HG02623 (cell line): Measurements from ENCODE around the gene ARPC1B.
"Not testable (repeated sequence)": the region's sequence is repeated elsewhere in the genome, so short reads cannot be mapped to it uniquely, and the experiment has no call there.

Experiments used
- ATAC-seq: cut with Tn5 transposase; IDR thresholded peaks from one replicate; pipeline ENCODE4 v1.9.1; 2021; ENCODE audit warnings: moderate library complexity; ENCODE audit not compliant: unreplicated experiment

The ARPC1B gene

DNA sequence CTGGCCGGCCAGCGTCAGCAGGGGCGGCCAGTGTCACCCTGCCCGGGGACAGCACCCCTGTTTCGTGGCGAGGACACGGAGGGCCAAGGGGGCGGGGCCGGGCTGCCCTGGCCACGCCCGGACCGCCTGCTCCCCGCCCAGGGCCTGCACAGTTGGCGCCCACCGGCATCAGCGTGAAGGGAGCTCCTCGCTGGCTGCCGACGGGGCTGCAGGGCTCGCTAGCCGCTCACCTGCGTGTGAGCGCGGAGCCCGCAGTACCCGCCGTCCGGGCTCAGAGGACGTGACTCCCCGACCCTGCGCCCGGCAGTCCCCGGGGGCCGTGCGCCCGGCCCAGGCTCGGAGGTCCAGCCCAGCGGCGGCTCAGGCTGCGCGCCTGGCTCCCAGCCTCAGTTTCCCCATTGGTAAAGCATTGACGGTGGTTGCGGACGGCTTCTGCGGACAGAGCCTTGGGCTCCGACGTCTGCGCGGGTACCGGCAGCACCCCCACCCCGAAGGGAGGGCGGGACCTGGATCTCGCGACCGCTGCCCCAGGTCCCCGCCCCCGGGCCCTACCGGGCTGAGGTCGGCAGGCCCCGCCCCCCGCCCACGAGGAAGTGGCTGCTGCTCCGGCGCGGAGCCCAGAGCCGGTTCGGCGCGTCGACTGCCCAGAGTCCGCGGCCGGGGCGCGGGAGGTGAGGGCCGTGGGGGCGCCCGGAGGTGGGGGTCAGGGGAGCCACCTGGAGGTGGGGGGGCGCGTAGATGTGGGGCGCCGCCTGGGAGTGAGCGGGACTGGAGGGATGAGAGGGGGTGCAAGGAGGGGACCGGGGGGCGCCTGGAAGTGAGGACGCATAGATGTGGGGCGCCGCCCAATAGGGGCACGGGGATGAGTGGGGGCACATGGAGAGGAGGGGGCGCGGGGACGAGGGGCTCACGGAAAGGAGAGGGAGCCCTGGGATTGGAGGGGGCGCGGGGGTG is at the start of gene ARPC1B:
Gene ARPC1B, plus strand, starts transcription at position 620 of the 954 bp plus-strand sequence. CDS start 10,985 bp downstream, outside the sequence.
- peak; percentile 57 for ATAC-seq

DNA sequence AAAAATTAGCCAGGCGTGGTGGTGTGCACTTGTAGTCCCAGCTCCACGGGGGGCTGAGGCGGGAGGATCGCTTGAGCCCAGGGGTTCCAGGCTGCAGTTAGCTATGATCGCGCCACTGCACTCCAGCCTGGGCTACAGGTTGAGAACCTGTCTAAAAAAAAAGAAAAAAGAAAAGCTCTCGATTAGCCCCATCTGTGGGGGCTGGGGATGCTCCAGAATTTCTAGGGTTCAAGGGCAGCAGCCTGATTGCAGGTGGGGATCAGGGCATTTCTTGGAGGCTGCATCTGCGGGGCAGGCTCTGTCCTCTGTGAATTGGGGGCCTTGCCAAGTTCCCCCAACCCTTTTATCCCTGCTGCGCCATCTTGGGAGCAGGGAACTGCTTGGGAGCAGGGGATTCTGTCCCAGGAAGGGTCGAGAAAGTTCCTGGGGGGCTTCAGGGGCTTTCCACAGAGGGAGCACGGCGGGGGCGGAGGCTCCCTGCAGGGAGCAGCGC is 49.5 kb upstream of the ARPC1B start:
- ATAC-seq = no peak

DNA sequence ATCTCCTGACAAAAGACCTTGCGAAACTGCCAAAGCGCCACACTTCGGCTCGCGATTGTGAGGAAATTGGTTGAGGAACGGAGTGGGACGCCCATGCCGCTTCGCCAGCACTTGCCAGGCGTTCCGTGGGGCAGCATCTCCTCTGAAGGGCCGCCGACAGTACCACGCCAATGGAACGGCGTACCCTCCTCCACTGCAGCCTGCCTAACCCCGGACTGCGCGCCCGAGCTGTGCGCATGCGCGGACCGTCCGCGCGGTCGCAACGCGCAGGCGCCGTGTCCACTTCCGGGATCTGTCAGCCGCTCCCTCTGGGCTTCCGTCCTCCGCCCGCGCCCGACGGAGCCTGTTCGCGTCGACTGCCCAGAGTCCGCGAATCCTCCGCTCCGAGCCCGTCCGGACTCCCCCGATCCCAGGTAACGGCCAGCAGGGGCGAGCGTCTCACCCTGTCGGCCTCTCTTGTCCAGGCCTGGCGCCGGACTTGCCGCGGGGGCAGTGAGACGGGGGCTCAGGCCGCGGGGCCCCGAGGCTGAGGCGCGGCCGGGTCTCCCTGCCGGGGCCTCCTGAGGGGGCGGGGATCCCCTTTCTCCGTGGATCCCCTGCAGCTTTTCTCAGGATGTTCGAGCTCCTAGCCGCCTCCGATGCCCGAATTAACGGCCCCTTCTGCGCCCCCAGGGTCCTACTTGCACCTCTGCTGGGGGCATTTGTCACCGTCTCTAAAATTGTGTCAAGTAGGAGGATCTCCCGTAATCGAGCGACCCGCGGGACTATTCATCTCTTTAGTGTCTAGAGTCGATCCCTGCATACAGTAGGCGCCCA is 48.7 kb upstream of the ARPC1B start, which contains the start of gene ARPC1A:
Gene ARPC1A, plus strand, starts transcription at position 307 of the 816 bp plus-strand sequence. CDS start 7,456 bp downstream, outside the sequence.
- peak; percentile 91 for ATAC-seq

DNA sequence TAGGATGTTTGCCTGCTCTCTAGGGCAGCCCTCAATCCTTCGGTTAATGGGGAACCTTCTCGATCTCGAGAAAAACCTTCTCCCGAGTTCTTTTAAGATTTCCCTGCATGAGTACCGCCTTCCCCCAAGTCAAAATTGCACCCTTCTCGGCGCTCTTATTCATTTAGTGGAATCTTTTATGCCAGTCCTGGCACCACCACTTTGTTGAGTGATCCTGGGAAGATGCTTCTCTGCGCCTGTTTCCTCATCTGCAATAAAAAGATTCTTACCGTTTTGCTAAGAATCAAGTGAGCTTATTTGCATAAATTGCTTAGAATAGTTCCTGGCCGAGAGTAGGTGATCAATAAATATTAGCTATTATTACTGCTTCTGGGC is 48.1 kb upstream of the ARPC1B start:
- ATAC-seq = no peak

DNA sequence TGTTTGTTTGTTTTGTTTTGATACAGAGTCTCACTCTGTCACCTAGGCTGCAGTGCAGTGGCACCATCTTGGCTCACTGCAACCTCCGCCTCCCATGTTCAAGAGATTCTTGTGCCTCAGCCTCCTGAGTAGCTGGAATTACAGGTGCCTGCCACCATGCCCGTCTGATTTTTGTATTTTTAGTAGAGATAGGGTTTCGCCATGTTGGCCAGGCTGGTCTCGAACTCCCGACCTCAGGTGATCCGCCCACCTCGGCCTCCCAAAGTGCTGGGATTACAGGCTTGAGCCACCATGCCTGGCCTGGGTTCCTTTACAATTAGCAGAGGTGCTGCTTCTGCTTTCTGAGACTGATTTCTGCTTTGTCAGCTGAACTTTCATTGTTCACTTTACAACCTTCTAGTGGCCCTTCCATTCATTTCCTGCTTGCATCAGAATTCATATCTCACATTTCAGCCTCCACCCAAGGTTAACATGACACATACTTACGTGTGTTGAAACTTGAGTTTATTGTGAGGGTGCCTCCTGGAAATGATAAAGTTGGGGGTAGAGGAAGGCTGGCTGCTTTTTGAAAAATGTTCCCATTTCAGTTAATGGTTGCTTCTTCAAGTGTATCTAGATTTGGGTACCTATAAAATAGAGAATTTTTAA is 44.1 kb upstream of the ARPC1B start:
- ATAC-seq = not testable (repeated sequence)

DNA sequence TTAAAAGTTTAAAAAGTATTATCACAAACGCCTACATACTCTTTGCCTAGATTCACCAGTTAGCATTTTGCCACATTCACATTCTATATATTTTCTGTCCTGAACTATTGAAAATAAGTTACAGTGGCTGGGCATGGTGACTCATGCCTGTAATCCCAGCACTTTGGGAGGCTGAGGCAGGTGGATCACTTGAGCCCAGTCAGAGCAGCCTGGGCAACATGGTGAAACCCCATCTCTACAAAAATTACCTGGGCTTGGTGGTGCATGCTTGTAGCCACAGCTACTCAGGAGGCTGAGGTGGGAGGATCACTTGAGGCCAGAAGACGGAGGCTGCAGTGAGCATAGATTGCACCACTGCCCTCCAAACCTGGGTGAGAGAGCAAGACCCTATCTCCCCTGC is 43.5 kb upstream of the ARPC1B start:
- no peak for ATAC-seq

DNA sequence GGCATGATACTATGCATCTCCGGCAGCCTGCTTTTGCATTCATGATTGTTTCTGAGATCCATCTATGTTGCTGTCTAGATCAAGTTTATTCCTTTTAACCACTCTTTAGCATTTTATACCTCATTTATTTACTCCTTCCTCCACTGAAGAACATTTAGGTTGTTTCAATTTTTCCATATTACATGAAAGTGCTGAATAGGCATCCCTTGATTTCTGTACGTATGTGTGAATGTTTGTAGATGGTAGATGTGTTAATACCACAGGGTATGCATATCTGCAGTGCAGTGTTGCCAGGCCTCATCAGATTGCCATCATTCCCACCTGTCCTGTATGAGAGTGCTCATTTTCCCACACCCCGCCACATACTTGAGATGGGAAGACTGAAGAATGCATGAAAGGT is 34.9 kb upstream of the ARPC1B start:
- ATAC-seq = no peak

DNA sequence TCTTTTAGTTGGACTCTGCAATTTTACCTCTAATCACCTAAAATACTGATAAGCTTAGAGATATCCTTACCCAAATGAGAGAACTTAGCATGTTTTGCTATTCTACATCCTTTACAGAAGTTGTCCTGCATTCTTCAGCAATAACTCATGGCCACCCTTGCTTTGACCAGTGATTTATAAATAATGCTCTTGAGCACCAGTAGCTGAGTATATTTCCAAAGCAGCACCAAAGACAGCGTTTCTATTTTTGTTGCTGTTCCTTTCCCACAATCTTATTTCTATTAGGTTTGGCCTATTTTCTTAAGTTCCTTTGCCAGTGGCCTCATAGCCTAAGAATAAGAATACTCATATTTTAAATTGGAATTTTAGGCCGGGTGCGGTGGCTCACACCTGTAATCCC is 33.9 kb upstream of the ARPC1B start:
- ATAC-seq = no peak

DNA sequence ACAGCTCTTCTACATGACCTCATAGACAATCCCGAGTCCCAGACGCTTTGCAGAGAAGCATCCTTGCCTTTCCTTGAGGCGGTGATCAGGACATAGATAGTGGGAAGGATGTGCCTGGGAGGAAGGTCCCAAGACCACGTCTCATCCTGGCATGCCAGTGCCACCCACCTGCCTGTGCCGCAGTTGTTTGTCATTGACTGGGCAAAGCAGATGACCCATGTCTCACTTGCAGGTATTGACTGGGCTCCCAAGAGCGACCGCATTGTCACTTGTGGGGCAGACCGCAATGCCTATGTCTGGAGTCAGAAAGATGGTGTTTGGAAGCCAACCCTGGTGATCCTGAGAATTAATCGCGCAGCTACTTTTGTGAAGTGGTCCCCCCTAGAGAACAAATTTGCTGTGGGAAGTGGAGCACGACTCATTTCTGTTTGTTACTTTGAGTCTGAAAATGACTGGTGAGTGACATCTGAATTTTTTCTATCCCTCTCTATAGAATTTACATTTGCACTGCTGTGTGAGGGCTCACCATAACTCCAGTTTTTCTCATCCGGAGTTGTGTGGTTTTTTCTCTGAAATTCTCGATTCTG is 30.4 kb upstream of the ARPC1B start:
- no peak for ATAC-seq

DNA sequence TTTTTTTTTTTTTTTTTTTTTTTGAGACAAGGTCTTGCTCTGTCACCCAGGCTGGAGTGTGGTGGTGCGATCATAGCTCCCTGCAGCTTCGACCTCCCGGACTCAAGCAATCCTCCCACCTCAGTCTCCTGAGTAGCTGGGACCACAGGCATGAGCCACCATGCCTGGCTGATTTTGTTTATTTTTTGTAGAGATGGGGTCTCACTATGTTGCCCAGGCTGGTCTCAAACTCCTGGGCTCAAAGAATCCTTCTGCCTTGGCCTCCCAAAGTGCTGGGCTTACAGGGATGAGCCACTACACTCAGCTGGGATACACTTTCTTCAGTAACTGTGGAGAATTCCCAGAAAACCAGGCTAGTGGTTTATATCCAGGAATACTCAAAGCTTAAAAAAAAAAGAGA is 23.9 kb upstream of the ARPC1B start:
- not testable (repeated sequence) for ATAC-seq

DNA sequence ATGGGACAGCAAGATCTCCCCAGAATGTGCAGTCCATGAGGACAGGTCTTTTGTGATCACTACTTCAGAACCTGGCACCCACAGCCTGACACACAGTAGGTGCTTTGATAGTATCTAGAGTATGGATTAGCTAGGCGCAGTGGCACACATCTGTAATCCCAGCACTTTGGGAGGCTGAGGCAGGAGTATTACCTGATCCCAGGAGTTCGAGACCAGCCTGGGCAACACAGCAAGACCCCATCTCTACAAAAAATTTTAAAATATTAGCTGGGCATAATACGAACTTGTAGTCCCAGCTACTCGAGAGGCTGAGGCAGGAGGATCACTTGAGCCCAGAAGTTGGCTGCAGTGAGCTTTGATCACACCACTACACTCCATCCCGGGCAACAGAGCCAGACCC is 22.3 kb upstream of the ARPC1B start:
- ATAC-seq = no peak

DNA sequence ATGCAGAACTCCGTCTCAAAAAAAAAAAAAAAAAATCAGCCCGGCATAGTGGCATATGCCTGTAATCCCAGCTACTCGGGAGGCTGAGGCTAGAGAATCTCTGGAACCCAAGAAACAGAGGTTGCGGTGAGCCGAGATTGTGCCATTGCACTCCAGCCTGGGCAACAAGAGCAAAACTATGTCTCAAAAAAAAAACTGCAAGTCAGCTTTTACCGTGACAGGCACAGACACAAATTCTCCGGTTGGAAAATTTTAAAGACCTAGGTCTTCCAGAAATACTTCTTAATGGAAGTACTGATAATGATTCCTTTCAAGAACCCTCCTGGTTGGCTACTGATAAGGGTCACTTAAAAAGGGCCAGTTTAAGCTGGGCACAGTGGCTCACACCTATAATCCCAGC is 19.4 kb upstream of the ARPC1B start:
- ATAC-seq = no peak

DNA sequence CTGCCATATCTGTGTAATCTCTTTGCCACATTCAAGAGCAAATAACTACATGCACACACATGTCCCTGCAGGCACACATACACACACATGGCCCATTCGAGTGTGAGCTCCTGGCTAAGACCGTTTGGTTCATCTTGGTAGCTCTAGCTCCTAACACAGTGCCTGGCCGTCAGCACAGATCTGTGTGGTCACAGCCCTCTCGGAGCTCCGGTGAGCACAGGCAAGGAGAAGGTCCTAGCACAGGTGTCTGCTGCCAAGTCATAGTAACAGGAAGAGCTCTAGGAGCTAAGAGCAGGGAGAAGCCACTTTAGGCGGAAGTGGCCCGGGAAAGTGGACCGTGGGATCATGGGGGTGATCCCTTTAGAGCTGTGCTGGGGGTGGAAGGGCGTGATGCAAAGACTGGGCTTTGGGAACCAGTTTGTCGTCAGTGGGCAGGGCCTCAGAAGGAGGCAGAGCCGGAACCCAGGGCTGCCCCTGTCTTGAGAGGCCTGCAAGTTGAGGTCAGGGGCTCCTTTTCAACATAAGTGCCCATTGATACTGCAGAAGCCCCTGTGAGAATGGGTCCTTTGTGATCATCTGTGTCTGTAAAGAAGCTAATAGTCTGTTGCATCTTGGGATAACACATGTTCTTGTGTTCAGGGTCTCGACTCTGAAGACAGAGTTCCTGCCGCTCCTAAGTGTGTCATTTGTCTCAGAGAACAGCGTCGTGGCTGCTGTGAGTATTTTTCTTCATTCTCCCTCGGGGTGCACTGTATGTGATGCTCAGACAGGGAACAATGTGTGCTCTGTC is 16.6 kb upstream of the ARPC1B start:
- ATAC-seq = no peak

DNA sequence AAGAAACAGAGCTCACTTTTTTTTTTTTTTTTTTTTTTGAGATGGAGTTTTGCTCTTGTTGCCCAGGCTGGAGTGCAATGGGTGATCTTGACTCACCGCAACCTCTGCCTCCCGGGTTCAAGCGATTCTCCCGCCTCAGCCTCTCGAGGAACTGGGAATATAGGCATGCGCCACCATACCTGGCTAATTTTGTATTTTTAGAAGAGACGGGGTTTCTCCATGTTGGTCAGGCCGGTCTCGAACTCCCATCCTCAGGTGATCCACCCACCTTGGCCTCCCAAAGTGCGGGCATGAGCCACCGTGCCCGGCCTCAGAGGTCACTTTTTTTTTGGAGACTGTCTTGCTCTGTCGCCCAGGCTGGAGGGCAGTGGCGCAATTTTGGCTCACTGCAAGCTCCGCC is 16.0 kb upstream of the ARPC1B start:
- not testable (repeated sequence) for ATAC-seq

DNA sequence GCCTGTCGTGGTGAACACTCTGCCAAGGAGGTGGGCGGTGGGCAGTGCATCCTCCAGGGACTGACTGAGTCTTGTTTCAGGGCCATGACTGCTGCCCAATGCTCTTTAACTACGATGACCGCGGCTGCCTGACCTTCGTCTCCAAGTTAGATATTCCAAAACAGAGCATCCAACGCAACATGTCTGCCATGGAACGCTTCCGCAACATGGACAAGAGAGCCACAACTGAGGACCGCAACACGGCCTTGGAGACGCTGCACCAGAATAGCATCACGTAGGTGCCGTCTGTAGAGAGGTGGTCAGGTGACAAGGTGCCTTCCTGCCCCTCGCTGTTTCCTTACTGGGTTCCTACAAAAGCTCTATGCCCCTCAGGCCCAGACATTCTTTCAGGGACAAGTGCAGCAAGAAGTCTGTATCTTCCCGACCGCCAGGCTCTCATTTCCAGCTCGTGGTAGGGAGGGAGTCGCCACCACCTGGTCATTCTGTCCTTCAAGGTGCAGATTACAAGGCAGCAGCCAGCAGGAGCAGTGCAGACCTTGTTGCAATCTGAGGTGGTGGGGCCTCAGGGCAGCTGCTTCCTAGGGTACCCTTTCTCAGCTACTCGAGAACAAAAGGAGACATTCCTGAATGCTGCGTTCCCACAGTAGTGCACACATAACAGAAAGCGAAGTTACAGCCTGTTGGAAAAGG is 14.9 kb upstream of the ARPC1B start:
- ATAC-seq = no peak

DNA sequence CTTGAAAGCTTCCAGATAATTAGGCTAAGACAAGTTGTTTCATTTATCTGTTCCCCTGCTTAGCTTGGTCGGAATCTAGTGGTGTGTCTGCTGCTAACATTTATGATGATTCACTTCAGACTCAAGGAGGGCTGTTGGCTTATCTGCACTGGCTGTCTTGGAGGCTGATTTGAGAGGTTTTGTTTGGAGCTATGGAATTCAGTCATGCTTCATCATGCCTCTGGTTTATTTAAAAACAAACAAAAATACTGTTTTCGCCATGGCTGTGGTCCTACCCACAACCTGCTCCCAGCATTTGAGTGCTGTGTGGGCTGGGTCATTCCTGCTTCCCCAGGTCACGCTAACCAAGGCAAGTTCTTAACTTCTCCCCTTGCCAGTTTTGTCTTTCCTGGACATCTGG is 11.7 kb upstream of the ARPC1B start:
- no peak for ATAC-seq

DNA sequence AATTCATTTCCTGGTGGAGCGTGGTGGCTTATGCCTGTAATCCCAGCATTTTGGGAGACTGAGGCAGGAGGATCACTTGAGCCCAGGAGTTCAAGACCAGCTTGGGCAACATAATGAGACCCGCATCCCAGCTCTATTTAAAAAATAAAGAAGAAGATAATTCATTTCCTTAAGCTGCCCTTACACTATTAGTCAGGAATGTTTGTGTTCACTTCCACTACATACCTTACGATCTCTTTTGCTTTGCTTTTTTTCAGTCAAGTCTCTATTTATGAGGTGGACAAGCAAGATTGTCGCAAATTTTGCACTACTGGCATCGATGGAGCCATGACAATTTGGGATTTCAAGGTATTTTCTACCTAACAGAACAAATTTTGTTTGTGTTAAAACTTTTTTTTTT is 11.2 kb upstream of the ARPC1B start:
- ATAC-seq = no peak

DNA sequence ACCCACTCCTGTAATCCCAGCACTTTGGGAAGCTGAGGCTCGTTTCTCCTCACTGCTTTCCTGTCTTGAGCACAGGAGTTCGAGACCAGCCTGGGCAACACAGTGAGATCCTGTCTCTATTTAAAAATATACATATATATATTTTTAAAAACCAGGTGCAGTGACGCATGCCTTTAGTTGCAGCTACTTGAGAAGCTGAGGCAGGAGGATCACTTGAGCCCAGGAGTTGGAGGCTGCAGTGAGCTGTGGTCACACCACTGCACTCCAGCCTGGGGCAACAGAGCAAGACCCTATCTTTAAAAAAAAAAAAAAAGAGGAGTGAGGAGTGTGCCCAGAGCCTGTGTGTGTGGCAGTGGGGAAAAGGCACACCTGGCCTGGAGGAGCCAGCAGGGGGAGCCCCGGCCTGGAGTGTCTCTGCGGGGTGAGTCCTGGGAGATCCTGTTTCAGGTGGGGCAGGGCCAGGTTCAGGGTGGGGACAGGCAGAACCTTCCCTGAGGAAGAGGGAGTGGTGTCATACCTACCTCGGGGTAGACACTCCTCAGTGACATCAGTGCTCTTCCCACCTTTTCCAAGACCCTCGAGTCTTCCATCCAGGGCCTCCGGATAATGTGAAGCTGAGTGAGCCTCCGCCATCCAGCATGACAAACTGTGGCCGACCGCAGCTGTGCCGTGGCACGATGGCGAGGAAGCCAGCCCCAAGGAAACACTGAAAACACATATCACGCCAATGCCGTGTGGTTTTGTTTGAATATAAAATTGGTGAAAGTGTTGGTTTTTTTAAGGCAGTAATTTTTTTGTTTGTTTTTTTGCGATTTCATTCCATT is 9.0 kb upstream of the ARPC1B start:
- ATAC-seq = no peak
